DOHH2 (cell line): ENCODE measurements around the gene RALGPS2.

Experiments used
- H3F3A ChIP-seq: fragments of 200-600 bp; sonication (generic), shearing (Covaris generic); 2 replicates; pipeline ENCODE4 v1.6.0; 2016; ENCODE audit warnings: antibody characterized with exemption, mild to moderate bottlenecking; ENCODE audit not compliant: control insufficient read depth, insufficient read depth
- H3K27ac ChIP-seq: fragments of 200-600 bp; sonication (generic); 2 replicates; pipeline ENCODE4 v1.5.1; 2014; ENCODE audit warnings: low read depth, mild to moderate bottlenecking, low read length, moderate library complexity
- H3K27me3 ChIP-seq: fragments of 200-600 bp; sonication (generic); 2 replicates; pipeline ENCODE4 v1.6.1; 2014; ENCODE audit warnings: mild to moderate bottlenecking, low read length, mixed read lengths; ENCODE audit not compliant: control insufficient read depth
- H3K36me3 ChIP-seq: fragments of 200-600 bp; sonication (generic); 2 replicates; pipeline ENCODE4 v1.6.1; 2014; ENCODE audit warnings: mild to moderate bottlenecking, low read length, moderate library complexity, mixed read lengths; ENCODE audit not compliant: control insufficient read depth
- H3K4me1 ChIP-seq: fragments of 200-600 bp; sonication (generic); 2 replicates; pipeline ENCODE4 v1.6.1; 2014; ENCODE audit warnings: mild to moderate bottlenecking, low read length, mixed read lengths; ENCODE audit not compliant: control insufficient read depth
- H3K4me2 ChIP-seq: fragments of 200-600 bp; sonication (generic); 2 replicates; pipeline ENCODE4 v1.6.0; 2014; ENCODE audit warnings: mild to moderate bottlenecking, low read length, moderate library complexity
- H3K4me3 ChIP-seq: fragments of 200-600 bp; sonication (generic); 2 replicates; pipeline ENCODE4 v1.5.1; 2014; ENCODE audit warnings: mild to moderate bottlenecking, low read length, mixed read lengths
- H3K79me2 ChIP-seq: fragments of 200-600 bp; sonication (generic); 2 replicates; pipeline ENCODE4 v1.6.1; 2014; ENCODE audit warnings: mild to moderate bottlenecking, low read length, mixed read lengths; ENCODE audit not compliant: control insufficient read depth
- H3K9me2 ChIP-seq: fragments of 200-600 bp; sonication (generic); replicated peaks from 2 replicates; pipeline ENCODE4 v1.6.1; 2014; ENCODE audit warnings: mild to moderate bottlenecking, low read length, mixed read lengths; ENCODE audit not compliant: control insufficient read depth
- H3K9me3 ChIP-seq: fragments of 200-600 bp; sonication (generic); 2 replicates; pipeline ENCODE4 v1.6.1; 2014; ENCODE audit warnings: antibody characterized with exemption, low read length, mixed read lengths; ENCODE audit not compliant: control insufficient read depth, insufficient read depth
- H4K20me1 ChIP-seq: fragments of 200-600 bp; sonication (generic); 2 replicates; pipeline ENCODE4 v1.6.0; 2014; ENCODE audit warnings: low read depth, mild to moderate bottlenecking, antibody characterized with exemption, low read length, moderate library complexity; ENCODE audit not compliant: control insufficient read depth, insufficient read depth
- EZH2phosphoT487 ChIP-seq: fragments of 200-600 bp; sonication (generic); IDR thresholded peaks from 2 replicates; pipeline ENCODE4 v1.6.1; 2017; ENCODE audit warnings: borderline replicate concordance, mild to moderate bottlenecking, antibody characterized with exemption, low read length, moderate library complexity, mixed read lengths
- TF ChIP-seq, protein P1 (sequence below): fragments of 200-600 bp; sonication (generic); IDR thresholded peaks from one replicate; pipeline ENCODE4 v1.5.1; 2014; ENCODE audit warnings: antibody characterized with exemption, mild to moderate bottlenecking, low read depth, low read length; ENCODE audit not compliant: poor library complexity, severe bottlenecking

RALGPS2 gene

DNA sequence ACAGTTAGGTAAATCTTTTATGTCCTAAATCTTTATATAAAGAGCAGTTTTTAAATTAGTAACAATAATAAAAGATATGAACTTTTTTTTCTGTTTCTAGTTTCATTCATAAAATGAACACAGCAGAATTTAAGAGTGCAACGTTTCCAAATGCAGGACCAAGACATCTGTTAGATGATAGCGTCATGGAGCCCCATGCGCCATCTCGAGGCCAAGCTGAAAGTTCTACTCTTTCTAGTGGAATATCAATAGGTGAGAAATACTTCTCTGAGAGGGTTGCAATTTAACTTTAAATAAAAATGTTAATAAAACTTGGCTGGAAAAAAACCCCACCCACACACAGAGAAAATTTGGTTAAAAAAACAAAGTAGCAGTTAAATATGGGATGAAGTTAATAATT, 160.8 kb downstream of the RALGPS2 start:
- H3K9me2 ChIP-seq, result no peaks in the 10 kb centered on the region
- no peaks in the 10 kb centered on the region for H3K27me3 ChIP-seq
- H3K4me3 ChIP-seq, result no peak overlapping the region
- no peaks in the 10 kb centered on the region for H4K20me1 ChIP-seq
- TF ChIP-seq EZH2phosphoT487, result no peak
- TF ChIP-seq, protein P1, sequence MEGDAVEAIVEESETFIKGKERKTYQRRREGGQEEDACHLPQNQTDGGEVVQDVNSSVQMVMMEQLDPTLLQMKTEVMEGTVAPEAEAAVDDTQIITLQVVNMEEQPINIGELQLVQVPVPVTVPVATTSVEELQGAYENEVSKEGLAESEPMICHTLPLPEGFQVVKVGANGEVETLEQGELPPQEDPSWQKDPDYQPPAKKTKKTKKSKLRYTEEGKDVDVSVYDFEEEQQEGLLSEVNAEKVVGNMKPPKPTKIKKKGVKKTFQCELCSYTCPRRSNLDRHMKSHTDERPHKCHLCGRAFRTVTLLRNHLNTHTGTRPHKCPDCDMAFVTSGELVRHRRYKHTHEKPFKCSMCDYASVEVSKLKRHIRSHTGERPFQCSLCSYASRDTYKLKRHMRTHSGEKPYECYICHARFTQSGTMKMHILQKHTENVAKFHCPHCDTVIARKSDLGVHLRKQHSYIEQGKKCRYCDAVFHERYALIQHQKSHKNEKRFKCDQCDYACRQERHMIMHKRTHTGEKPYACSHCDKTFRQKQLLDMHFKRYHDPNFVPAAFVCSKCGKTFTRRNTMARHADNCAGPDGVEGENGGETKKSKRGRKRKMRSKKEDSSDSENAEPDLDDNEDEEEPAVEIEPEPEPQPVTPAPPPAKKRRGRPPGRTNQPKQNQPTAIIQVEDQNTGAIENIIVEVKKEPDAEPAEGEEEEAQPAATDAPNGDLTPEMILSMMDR, result no peak
- H3K79me2 ChIP-seq, result no peaks in the 10 kb centered on the region
- peaks cover 11% of the 10 kb centered on the region; the same call in 1 of the 2 replicates for H3F3A ChIP-seq
- no peak overlapping the region for H3K27ac ChIP-seq
- no peak overlapping the region for H3K4me2 ChIP-seq
- no peaks in the 10 kb centered on the region for H3K4me1 ChIP-seq
- H3K9me3 ChIP-seq, result no peaks in the 10 kb centered on the region
- peaks cover 85% of the 10 kb centered on the region for H3K36me3 ChIP-seq

DNA sequence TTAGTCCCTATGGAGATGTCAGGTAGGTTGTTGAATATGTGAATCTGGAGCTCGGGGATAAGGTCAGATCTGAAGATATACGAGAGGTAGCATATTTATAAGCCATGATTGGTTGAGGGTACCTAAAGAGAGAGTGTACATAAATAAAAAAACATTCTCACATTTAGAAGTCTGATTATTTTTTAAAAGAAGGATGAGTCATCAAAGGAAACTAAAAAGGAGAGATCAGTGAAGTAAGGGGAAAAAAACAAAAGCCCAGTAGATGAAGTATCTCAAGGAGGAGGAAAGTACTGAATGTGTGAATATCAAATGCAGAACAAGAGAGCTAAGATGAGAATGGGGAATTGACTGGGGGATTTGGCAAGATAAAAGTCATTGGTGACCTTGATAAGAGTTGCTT, 161.5 kb downstream of the RALGPS2 start:
- no peaks in the 10 kb centered on the region for H3K4me1 ChIP-seq
- no peak overlapping the region for H3K4me2 ChIP-seq
- no peaks in the 10 kb centered on the region for H3K9me2 ChIP-seq
- H3K27ac ChIP-seq, result no peak overlapping the region
- H3F3A ChIP-seq, result peaks cover 11% of the 10 kb centered on the region; the same call in 1 of the 2 replicates
- TF ChIP-seq EZH2phosphoT487, result no peak
- no peaks in the 10 kb centered on the region for H3K27me3 ChIP-seq
- no peaks in the 10 kb centered on the region for H3K9me3 ChIP-seq
- H4K20me1 ChIP-seq, result no peaks in the 10 kb centered on the region
- H3K36me3 ChIP-seq, result peaks cover 88% of the 10 kb centered on the region
- H3K79me2 ChIP-seq, result no peaks in the 10 kb centered on the region
- H3K4me3 ChIP-seq, result no peak overlapping the region

DNA sequence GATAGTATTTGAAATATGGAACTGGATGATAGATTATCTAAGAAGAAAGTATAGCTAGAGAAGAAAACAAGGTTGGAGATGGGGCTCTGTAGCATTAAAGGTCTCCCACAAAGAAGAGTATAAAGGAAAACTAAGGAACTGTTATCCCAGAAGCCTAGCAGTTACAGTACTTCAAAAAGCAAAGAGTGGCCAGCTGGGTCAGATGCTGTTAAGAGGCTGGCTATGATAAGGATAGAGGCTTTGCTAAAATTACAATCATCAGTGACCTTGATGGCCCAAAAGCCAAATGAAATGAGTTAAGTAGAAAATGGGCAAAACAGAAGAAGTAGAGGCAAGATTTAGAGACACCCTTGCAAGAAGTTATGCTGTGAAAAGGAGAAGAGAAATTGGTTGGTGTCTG, 170.9 kb downstream of the RALGPS2 start:
- H3K27ac ChIP-seq, result no peak overlapping the region
- H3K27me3 ChIP-seq, result no peaks in the 10 kb centered on the region
- H3K4me1 ChIP-seq, result no peaks in the 10 kb centered on the region
- no peaks in the 10 kb centered on the region for H3K9me2 ChIP-seq
- H4K20me1 ChIP-seq, result no peaks in the 10 kb centered on the region
- H3K79me2 ChIP-seq, result no peaks in the 10 kb centered on the region
- no peak for TF ChIP-seq EZH2phosphoT487
- TF ChIP-seq, protein P1, result no peak
- H3K4me3 ChIP-seq, result no peak overlapping the region
- no peak overlapping the region for H3K4me2 ChIP-seq
- H3K36me3 ChIP-seq, result peaks cover 84% of the 10 kb centered on the region
- no peaks in the 10 kb centered on the region for H3K9me3 ChIP-seq
- H3F3A ChIP-seq, result 0 out of 2 replicates have a peak, but pooled peaks cover 2% of the 10 kb centered on the region

DNA sequence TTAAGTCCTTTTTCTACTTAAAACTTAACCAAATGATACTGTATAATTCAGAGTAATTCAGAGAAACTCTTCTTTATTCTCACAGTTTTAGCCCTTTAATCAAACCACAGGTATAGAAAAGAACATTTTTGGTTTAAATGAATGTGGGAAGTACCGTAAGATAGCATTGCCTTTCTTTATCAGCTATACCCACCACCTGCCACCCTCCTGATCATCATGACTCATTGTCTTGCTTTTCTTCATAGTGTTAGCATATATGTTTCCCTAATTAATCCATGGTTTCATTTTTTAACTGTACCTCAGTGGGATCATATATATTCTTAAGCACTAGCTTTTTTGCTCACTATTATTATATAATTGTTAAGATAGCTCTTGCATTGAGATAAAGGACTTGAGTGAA, 173.4 kb downstream of the RALGPS2 start:
- H3K27me3 ChIP-seq, result no peaks in the 10 kb centered on the region
- H3K9me3 ChIP-seq, result no peaks in the 10 kb centered on the region
- H3F3A ChIP-seq, result no peaks in the 10 kb centered on the region
- H3K4me2 ChIP-seq, result no peak overlapping the region
- no peak overlapping the region for H3K27ac ChIP-seq
- H3K9me2 ChIP-seq, result no peaks in the 10 kb centered on the region
- peaks cover 83% of the 10 kb centered on the region for H3K36me3 ChIP-seq
- no peaks in the 10 kb centered on the region for H3K4me1 ChIP-seq
- no peaks in the 10 kb centered on the region for H4K20me1 ChIP-seq
- no peak overlapping the region for H3K4me3 ChIP-seq
- H3K79me2 ChIP-seq, result no peaks in the 10 kb centered on the region
- TF ChIP-seq, protein P1, result no peak
- TF ChIP-seq EZH2phosphoT487, result no peak
